ENCODE results near the gene CS.

CS gene

DNA sequence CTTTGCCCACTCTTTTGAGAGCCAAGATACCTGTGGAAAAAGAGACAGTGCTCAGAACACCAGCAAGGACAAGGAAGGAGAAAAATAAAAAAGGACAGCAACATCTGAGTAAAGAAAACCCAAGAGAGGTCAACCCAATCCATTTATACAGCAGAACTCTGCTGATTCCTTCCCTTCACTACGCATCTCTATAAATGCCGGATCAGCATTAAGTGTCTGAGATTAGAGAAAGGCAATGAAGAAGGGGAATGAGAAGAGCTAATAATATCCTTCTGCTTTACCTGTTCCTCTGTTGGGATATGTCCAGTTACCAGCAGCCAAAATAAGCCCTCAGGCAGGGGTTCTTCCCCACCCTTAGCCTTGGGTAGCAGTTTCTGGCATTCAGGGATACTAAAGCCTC lies 17.6 kb downstream of the CS start:
- no peak for ATAC-seq
- no peak for TF ChIP-seq CSRNP3 (CRISPR knock-in tag; IDR thresholded peaks at IDR 0.05)
- TF ChIP-seq RARB (CRISPR knock-in tag; IDR thresholded peaks at IDR 0.05), result no peak
- TF ChIP-seq ARNTL (CRISPR knock-in tag; IDR thresholded peaks at IDR 0.05; ENCODE audit: borderline replicate concordance, low read depth), result no peak
- no peak for TF ChIP-seq ZNF70 (CRISPR knock-in tag; IDR thresholded peaks at IDR 0.05)

DNA sequence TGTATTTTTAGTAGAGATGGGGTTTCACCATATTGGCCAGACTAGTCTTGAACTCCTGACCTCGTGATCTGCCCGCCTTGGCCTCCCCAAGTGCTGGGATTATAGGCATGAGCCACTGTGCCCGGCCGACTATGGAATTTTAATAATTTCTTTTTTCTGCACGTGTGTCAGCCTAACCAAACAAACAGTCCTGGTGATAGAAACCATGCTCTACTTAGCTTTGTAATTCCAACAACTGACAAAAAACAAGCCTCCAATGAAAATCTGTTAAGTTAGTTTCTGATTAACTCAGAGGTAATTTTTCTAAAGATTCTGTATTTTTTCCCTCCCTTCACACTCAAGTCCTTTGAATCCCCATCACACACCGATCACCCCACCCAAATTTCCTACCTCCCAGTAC lies 18.1 kb downstream of the CS start:
- ATAC-seq, result no peak
- TF ChIP-seq ZNF8 (CRISPR knock-in tag; IDR thresholded peaks at IDR 0.05) (no peak), GLIS3 (CRISPR knock-in tag; IDR thresholded peaks at IDR 0.05) (no peak), RARB (CRISPR knock-in tag; IDR thresholded peaks at IDR 0.05) (no peak), ZNF565 (CRISPR knock-in tag; conservative IDR thresholded peaks at IDR 0.05; ENCODE audit: low read depth) (no peak), CREB5 (CRISPR knock-in tag; IDR thresholded peaks at IDR 0.05; ENCODE audit: low read depth) (no peak), TOX (CRISPR knock-in tag; IDR thresholded peaks at IDR 0.05; ENCODE audit: borderline replicate concordance) (no peak)

DNA sequence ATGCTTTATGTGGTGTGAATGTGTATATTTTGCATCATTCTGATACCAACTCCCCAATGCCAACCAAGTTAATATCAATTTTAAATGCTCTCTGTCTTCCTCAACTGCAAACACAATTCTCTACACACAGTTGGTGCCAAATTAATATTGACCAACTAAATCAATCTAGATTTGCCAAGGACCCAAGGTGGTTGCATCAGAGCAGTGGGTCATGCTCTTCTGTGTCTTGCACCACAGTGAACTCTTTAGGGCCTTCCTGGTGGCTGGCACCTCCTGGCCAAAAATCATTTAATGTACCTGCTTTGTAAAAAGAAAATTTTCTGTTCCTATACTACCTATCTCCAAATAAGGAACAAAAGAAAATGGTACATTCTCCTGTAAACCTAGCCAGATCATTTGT lies 19.3 kb downstream of the CS start:
- no peak for ATAC-seq
- TF ChIP-seq SNAI2 (CRISPR knock-in tag; IDR thresholded peaks at IDR 0.05) (no peak), PPARA (CRISPR knock-in tag; IDR thresholded peaks at IDR 0.05; ENCODE audit: borderline replicate concordance) (no peak), ZFP30 (CRISPR knock-in tag; IDR thresholded peaks at IDR 0.05) (no peak), TSHZ2 (CRISPR knock-in tag; IDR thresholded peaks at IDR 0.05) (no peak)

DNA sequence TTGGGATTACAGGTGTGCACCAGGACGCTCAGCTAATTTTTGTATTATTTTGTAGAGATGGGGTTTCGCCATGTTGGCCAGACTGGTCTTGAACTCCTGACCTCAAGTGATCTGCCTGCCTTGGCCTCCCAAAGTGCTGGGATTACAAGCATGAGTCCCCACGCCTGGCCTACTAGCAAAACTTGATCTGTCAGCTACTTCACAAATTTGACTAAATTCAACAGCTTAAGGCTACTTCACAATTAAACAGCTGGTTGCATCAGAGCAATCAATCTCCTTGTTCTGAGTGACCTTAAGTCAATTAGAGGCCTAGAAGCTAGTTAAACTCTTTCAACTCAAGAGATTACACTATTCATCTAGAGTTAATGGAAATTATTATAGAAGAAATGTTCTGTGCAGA lies 21.2 kb downstream of the CS start:
- TF ChIP-seq TCF4 (CRISPR knock-in tag; IDR thresholded peaks at IDR 0.05; ENCODE audit: borderline replicate concordance), result no peak
- TF ChIP-seq ISL1 (CRISPR knock-in tag; IDR thresholded peaks at IDR 0.05), result no peak
- no peak for TF ChIP-seq TOX (CRISPR knock-in tag; IDR thresholded peaks at IDR 0.05; ENCODE audit: borderline replicate concordance)
- no peak for TF ChIP-seq ARNTL (CRISPR knock-in tag; IDR thresholded peaks at IDR 0.05; ENCODE audit: borderline replicate concordance, low read depth)
- TF ChIP-seq SNAI2 (CRISPR knock-in tag; IDR thresholded peaks at IDR 0.05), result no peak
- no peak for TF ChIP-seq CSDC2 (CRISPR knock-in tag; IDR thresholded peaks at IDR 0.05)
- TF ChIP-seq ZC3H10 (CRISPR knock-in tag; IDR thresholded peaks at IDR 0.05), result no peak
- no peak for TF ChIP-seq OSR1 (CRISPR knock-in tag; IDR thresholded peaks at IDR 0.05)
- TF ChIP-seq BACH2 (CRISPR knock-in tag; IDR thresholded peaks at IDR 0.05; ENCODE audit: borderline replicate concordance), result no peak
- no peak for TF ChIP-seq TSHZ2 (CRISPR knock-in tag; IDR thresholded peaks at IDR 0.05)
- TF ChIP-seq CSRNP3 (CRISPR knock-in tag; IDR thresholded peaks at IDR 0.05), result no peak
- ATAC-seq, result no peak

Data from SK-N-SH treated with all-trans-retinoic acid at 6 μM for 48 hours (cell line).